LNCaP clone FGC (cell line): ENCODE measurements around the gene LRRN3.

Experiments
- DNase-seq: peaks from one replicate; pipeline ENCODE4 v3.0.0-alpha.2; 2011; ENCODE audit warnings: low read depth
- H3K4me3 ChIP-seq: 2 replicates; pipeline ENCODE4 v1.5.1; 2011; ENCODE audit warnings: mild to moderate bottlenecking, low read depth, low read length, control low read depth
- CTCF ChIP-seq: IDR thresholded peaks from 2 replicates; pipeline ENCODE4 v1.5.1; 2012; ENCODE audit warnings: mild to moderate bottlenecking; ENCODE audit not compliant: control insufficient read depth, insufficient read depth; ENCODE audit errors: extremely low read depth

LRRN3 gene

GRCh38 chr7:111086532-111086931 lies 4.4 kb upstream of the LRRN3 start:
- H3K4me3 ChIP-seq, result no peak overlapping the region
- DNase-seq, result no peak
- TF ChIP-seq CTCF, result no peak

GRCh38 chr7:111088328-111088727 lies 2.6 kb upstream of the LRRN3 start:
- no peak for TF ChIP-seq CTCF
- DNase-seq, result no peak

GRCh38 chr7:111089822-111090426 lies 1.0 kb upstream of the LRRN3 start:
- peak; percentile 51 for TF ChIP-seq CTCF
- no peak overlapping the region for H3K4me3 ChIP-seq
- DNase-seq, result peak; percentile 21

More at GRCh38 chr7:111088328-111088727, 2.6 kb upstream of the LRRN3 start:
- H3K4me3 ChIP-seq, result no peak overlapping the region

- TF ChIP-seq CTCF, result no peak
- H3K4me3 ChIP-seq, result no peak overlapping the region
- no peak for DNase-seq
These were observed 849 bp downstream of the LRRN3 start for GRCh38 chr7:111091593-111092358.

GRCh38 chr7:111092406-111093236 lies 1.7 kb downstream of the LRRN3 start:
- DNase-seq, result no peak
- no peak overlapping the region for H3K4me3 ChIP-seq
- no peak for TF ChIP-seq CTCF

GRCh38 chr7:111093496-111093895 lies 2.6 kb downstream of the LRRN3 start:
- H3K4me3 ChIP-seq, result no peak overlapping the region
- TF ChIP-seq CTCF, result no peak
- DNase-seq, result no peak
